Caco-2 (cell line): ENCODE data around the gene FRYL. TPM values are rescaled to one million over a fixed set of nuclear protein-coding genes. Genes with fewer than 3 reads are reported as not detected.

Source experiments
- BruUV-seq: library from RNA; stranded (reverse); fragments of 400-500 nt; replicated peaks from 2 replicates; lab custom pipeline; 2021; lab: Mats Ljungman, UMichigan
- CTCF ChIA-PET: fragments of 300-600 bp; sonication (Branson Sonifier 250); formaldehyde crosslinking; loops from one replicate; lab custom pipeline; 2022; ENCODE audit warnings: antibody characterized with exemption; lab: Charles Lee
- POLR2A ChIA-PET: fragments of 300-600 bp; sonication (Branson Sonifier 250); formaldehyde crosslinking; loops from one replicate; lab custom pipeline; 2022; ENCODE audit warnings: antibody characterized with exemption; lab: Charles Lee
- DNase-seq, 2 experiments: peaks; one replicate each; pipeline versions ENCODE4 v3.0.0 to v3.0.0-alpha.2; 2020 to 2022
- H3K27me3 ChIP-seq: replicated peaks from 2 replicates; pipeline ENCODE4 v1.6.0; 2011; ENCODE audit warnings: low read length; ENCODE audit not compliant: control insufficient read depth, insufficient read depth
- H3K36me3 ChIP-seq: 2 replicates; pipeline ENCODE4 v1.5.1; 2011; ENCODE audit warnings: low read length; ENCODE audit not compliant: control insufficient read depth, insufficient read depth
- H3K4me1 ChIP-seq: fragments of 250-450 bp; sonication (Bioruptor Pico); 2 replicates; pipeline ENCODE4 v1.5.1; 2020; ENCODE audit warnings: mild to moderate bottlenecking
- H3K4me3 ChIP-seq: 2 replicates; pipeline ENCODE4 v1.5.1; 2011; ENCODE audit warnings: low read depth, mild to moderate bottlenecking, control low read depth, low read length
- H3K9me3 ChIP-seq: fragments of 250-450 bp; sonication (Bioruptor Pico); 2 replicates; pipeline ENCODE4 v1.5.1; 2020; ENCODE audit warnings: mild to moderate bottlenecking, moderate library complexity
- H3K27ac Mint-ChIP-seq: one replicate; pipeline ENCODE4 v1.8.0; 2022; ENCODE audit warnings: mixed read lengths; ENCODE audit not compliant: unreplicated experiment
- H3K27me3 Mint-ChIP-seq: one replicate; pipeline ENCODE4 v1.8.0; 2022; ENCODE audit warnings: mixed read lengths; ENCODE audit not compliant: insufficient read depth, unreplicated experiment
- H3K36me3 Mint-ChIP-seq: one replicate; pipeline ENCODE4 v1.8.0; 2022; ENCODE audit warnings: mild to moderate bottlenecking, mixed read lengths; ENCODE audit not compliant: insufficient read depth, unreplicated experiment
- H3K4me1 Mint-ChIP-seq: one replicate; pipeline ENCODE4 v1.8.0; 2022; ENCODE audit warnings: low read depth, mixed read lengths; ENCODE audit not compliant: unreplicated experiment
- H3K4me3 Mint-ChIP-seq: one replicate; pipeline ENCODE4 v1.8.0; 2022; ENCODE audit warnings: mild to moderate bottlenecking, moderate library complexity, mixed read lengths; ENCODE audit not compliant: unreplicated experiment
- H3K9me3 Mint-ChIP-seq: one replicate; pipeline ENCODE4 v1.8.0; 2022; ENCODE audit warnings: mixed read lengths; ENCODE audit not compliant: unreplicated experiment
- CTCF ChIP-seq, 2 experiments: fragments of 200-600 bp in 1 of 2; IDR thresholded peaks; 1 replicate in 1 of 2; 2 replicates in 1 of 2; pipeline versions ENCODE4 v1.5.1 to v1.8.0; 2011 to 2022; ENCODE audit warnings: antibody characterized with exemption in 1 of 2, control low read depth in 1 of 2, inconsistent platforms in 1 of 2, low read depth in 1 of 2, low read length in 1 of 2, mild to moderate bottlenecking in 1 of 2, moderate library complexity in 1 of 2; ENCODE audit not compliant: insufficient read depth in 1 of 2, severe bottlenecking in 1 of 2, unreplicated experiment in 1 of 2
- intact Hi-C: fragments of 100-400 bp; cut with micrococcal nuclease; formaldehyde crosslinking; loops from one replicate; pipeline ENCODE4 v1.10.0; 2022; ENCODE audit not compliant: unreplicated experiment
- total RNA-seq: library from RNA; stranded (reverse); gene quantifications from 2 replicates; pipeline ENCODE4 v1.2.3, GENCODE V29; 2022

Gene FRYL
- total RNA-seq, 1 experiment from 2014 or later, result 27.4 TPM

DNA sequence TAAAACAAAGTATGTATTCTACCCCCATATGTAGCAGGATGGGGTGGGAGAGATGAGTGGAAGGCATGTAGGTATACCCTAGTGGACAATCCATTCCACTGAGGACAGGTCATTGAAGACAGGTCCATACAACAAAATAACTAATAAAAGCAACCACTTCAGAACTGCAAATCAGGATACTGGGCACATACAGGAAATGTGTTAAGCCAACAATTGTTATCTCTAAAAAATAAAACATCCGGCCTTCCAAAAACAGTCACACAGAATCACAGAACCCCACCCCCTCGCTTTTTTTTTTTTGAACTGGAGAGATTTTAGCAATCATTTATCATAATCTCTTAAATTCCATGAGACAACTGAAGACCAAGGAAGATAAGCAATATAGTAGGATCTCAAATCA is 112.9 kb downstream of the FRYL start:
- intact Hi-C loops, result loop anchor here (5.0 kb wide), 1 partner anchor 45 kb away; no protein-coding TSS in a partner anchor
- no peaks in the 10 kb centered on the region for H3K9me3 Mint-ChIP-seq
- no TSS peak for BruUV-seq
- no peak for TF ChIP-seq CTCF (IDR thresholded peaks at IDR 0.05; ENCODE audit: insufficient read depth in 1 of 2, low read depth in 1 of 2, low read length in 1 of 2, severe bottlenecking in 1 of 2, unreplicated experiment in 1 of 2)
- no peaks in the 10 kb centered on the region for H3K36me3 ChIP-seq
- no peaks in the 10 kb centered on the region for H3K27me3 ChIP-seq
- H3K36me3 Mint-ChIP-seq, result no peaks in the 10 kb centered on the region
- H3K27me3 Mint-ChIP-seq, result no peaks in the 10 kb centered on the region
- ChIA-PET POLR2A (no interaction called here), CTCF (no interaction called here)
- peaks cover 13% of the 10 kb centered on the region for H3K4me1 ChIP-seq
- H3K4me3 ChIP-seq, result no peak overlapping the region
- H3K4me3 Mint-ChIP-seq, result no peak overlapping the region
- H3K27ac Mint-ChIP-seq, result no peak overlapping the region
- no peaks in the 10 kb centered on the region for H3K9me3 ChIP-seq
- H3K4me1 Mint-ChIP-seq, result no peaks in the 10 kb centered on the region
- DNase-seq, result no peak

DNA sequence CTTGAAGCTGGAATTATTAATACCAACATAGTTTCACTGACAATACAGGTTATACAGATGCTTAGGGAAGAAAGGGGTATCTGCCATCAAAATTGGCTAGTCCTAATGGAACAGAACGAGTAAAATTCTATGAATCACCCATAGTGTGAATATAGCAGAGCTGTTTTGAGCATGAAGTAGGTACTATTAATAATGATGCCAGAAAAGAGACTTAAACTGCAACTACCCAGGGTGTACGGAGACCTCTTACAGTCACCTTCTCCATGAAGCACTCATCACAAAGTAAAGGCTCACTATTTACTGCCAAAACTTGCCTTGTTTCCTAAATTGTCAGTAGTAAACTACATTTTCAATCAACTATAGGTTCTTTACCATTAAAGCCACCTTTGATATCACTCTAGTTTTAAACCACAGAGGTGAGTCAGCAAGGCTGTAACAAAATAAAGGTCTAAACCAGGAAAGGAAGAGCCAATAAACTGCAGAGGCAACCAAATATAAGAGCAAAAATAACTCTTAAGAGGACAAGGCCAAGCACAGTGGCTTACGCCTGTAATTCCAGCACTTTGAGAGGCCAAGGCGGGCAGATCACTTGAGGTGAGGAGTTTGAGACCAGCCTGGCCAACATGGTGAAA is 114.4 kb downstream of the FRYL start:
- CTCF ChIA-PET, result no interaction called here

DNA sequence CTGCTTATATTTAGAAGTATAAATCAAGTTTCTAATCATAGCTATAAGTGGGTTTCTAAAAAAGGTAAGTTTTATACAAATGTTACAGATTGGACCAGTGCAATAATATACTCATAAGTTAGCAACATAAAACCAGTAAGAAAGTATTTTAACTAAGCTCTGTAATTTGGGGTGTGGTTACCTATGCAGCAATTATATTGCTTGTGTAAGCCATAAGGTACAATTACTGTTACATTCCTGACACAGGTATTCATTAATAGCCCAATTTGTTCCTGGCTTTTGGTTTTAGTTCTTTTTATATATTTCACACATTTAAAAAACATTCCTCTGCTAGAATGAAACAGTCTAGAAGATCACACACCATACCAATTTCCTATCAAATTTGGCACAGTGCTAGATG is 115.1 kb downstream of the FRYL start:
- Mint-ChIP-seq H3K4me3 (no peak overlapping the region), H3K9me3 (no peaks in the 10 kb centered on the region), H3K4me1 (no peaks in the 10 kb centered on the region), H3K27me3 (no peaks in the 10 kb centered on the region), H3K27ac (no peak overlapping the region), H3K36me3 (no peaks in the 10 kb centered on the region)
- no peak for TF ChIP-seq CTCF (IDR thresholded peaks at IDR 0.05; ENCODE audit: insufficient read depth in 1 of 2, low read depth in 1 of 2, low read length in 1 of 2, severe bottlenecking in 1 of 2, unreplicated experiment in 1 of 2)
- DNase-seq, result no peak
- Histone ChIP-seq H3K4me1 (peaks cover 13% of the 10 kb centered on the region), H3K27me3 (no peaks in the 10 kb centered on the region), H3K4me3 (no peak overlapping the region), H3K36me3 (no peaks in the 10 kb centered on the region), H3K9me3 (no peaks in the 10 kb centered on the region)
- intact Hi-C loops, result loop anchor here (5.0 kb wide), 1 partner anchor 43 kb away; no protein-coding TSS in a partner anchor
- BruUV-seq, result no TSS peak
- POLR2A ChIA-PET, result no interaction called here
- CTCF ChIA-PET, result no interaction called here

More for the DNA sequence above, 114.4 kb downstream of the FRYL start:
- Histone ChIP-seq H3K4me3 (no peak overlapping the region), H3K9me3 (no peaks in the 10 kb centered on the region), H3K27me3 (no peaks in the 10 kb centered on the region), H3K4me1 (peaks cover 13% of the 10 kb centered on the region), H3K36me3 (no peaks in the 10 kb centered on the region)
- H3K27ac Mint-ChIP-seq, result no peak overlapping the region
- no peak overlapping the region for H3K4me3 Mint-ChIP-seq
- no peak for DNase-seq
- no peak for TF ChIP-seq CTCF (IDR thresholded peaks at IDR 0.05; ENCODE audit: insufficient read depth in 1 of 2, low read depth in 1 of 2, low read length in 1 of 2, severe bottlenecking in 1 of 2, unreplicated experiment in 1 of 2)
- POLR2A ChIA-PET, result no interaction called here
- intact Hi-C loops, result loop anchor here (5.0 kb wide), 1 partner anchor 43 kb away; no protein-coding TSS in a partner anchor
- no peaks in the 10 kb centered on the region for H3K4me1 Mint-ChIP-seq
- no peaks in the 10 kb centered on the region for H3K9me3 Mint-ChIP-seq
- no peaks in the 10 kb centered on the region for H3K27me3 Mint-ChIP-seq
- no peaks in the 10 kb centered on the region for H3K36me3 Mint-ChIP-seq
- no TSS peak for BruUV-seq
